Epithelial cell of proximal tubule (primary cell): Measurements from ENCODE around the gene NUP88. TPM values are rescaled to one million over a fixed set of nuclear protein-coding genes. Genes with fewer than 3 reads are reported as not detected.

Experiments used
- DNase-seq: peaks from one replicate; pipeline ENCODE4 v3.0.0-alpha.2; 2011; ENCODE audit warnings: low read depth
- H3K4me3 ChIP-seq: 2 replicates; pipeline ENCODE4 v1.5.1; 2011; ENCODE audit warnings: low read depth, mild to moderate bottlenecking, low read length
- total RNA-seq: library from RNA; depleted of rRNA; stranded (reverse); fragments of >200 nt; gene quantifications from 2 replicates; pipeline ENCODE4 v1.2.3, GENCODE V29; 2015
- TF ChIP-seq, protein P1 (sequence below): conservative IDR thresholded peaks from 2 replicates; pipeline ENCODE4 v1.5.1; 2012; ENCODE audit warnings: low read depth, mild to moderate bottlenecking, low read length

Gene NUP88
- total RNA-seq, result 108 and 166 TPM in 2 replicates

GRCh38 chr17:5419356-5419958, at the start of gene NUP88:
Gene NUP88, minus strand, starts transcription at chr17:5419662. Its CDS starts 12 bp downstream, at chr17:5419650.
- DNase-seq, result peak; percentile 74
- peak within 1 kb of the TSS; percentile 99 for H3K4me3 ChIP-seq
- TF ChIP-seq, protein P1, sequence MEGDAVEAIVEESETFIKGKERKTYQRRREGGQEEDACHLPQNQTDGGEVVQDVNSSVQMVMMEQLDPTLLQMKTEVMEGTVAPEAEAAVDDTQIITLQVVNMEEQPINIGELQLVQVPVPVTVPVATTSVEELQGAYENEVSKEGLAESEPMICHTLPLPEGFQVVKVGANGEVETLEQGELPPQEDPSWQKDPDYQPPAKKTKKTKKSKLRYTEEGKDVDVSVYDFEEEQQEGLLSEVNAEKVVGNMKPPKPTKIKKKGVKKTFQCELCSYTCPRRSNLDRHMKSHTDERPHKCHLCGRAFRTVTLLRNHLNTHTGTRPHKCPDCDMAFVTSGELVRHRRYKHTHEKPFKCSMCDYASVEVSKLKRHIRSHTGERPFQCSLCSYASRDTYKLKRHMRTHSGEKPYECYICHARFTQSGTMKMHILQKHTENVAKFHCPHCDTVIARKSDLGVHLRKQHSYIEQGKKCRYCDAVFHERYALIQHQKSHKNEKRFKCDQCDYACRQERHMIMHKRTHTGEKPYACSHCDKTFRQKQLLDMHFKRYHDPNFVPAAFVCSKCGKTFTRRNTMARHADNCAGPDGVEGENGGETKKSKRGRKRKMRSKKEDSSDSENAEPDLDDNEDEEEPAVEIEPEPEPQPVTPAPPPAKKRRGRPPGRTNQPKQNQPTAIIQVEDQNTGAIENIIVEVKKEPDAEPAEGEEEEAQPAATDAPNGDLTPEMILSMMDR, result no peak

- TF ChIP-seq, protein P1, result no peak
- peak; percentile 2 for DNase-seq
- peak overlapping the region; percentile 85 for H3K4me3 ChIP-seq
Observed at GRCh38 chr17:5468075-5468473, 48.6 kb upstream of the NUP88 start.

DNA sequence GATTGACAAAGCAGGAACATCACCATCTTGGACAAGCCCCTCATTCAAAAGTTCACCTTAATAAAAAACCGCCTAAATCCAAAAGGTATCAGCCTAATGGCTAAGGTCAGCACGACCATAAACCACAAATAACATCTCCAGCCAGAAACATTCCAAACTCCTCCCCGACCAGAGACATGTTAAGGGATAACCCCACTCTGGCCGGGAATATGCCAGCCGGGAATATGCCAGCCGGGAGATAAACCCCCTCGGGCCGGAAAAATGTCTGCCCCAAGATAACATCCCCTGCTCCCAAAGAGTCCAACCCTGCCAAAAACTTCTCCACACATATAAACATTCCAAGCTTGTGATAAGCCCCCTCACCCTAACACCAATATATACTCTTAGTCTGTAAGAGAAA, 48.0 kb upstream of the NUP88 start:
- TF ChIP-seq, protein P1, result no peak
- DNase-seq, result no peak
- H3K4me3 ChIP-seq, result peak overlapping the region; percentile 85

GRCh38 chr17:5466295-5466694, 46.8 kb upstream of the NUP88 start:
- no peak for DNase-seq
- no peak overlapping the region for H3K4me3 ChIP-seq
- TF ChIP-seq, protein P1, result no peak

- no peak overlapping the region for H3K4me3 ChIP-seq
- no peak for DNase-seq
- TF ChIP-seq, protein P1, result no peak
Observed at GRCh38 chr17:5464717-5465507, 45.5 kb upstream of the NUP88 start.

DNA sequence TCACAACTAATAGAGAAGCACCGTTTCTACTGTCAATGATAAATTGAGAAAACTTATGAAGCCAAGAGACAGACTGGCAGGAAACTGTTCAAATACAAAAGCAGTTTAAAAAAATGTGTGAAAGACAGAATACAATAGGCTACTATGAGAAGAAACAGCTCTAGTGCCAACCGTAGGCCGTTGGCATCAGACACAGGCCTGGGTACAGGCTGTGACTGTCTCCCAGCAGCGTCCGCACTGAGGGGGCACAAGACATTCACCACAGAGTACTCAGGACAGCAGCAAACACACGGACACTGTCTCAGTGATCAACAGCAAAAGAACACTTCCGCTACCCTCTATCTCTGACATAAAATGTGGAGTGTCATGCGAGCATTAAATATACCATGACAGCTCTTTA, 27.3 kb upstream of the NUP88 start:
- TF ChIP-seq, protein P1, result no peak

More for the DNA sequence above, 27.3 kb upstream of the NUP88 start:
- DNase-seq, result no peak
- H3K4me3 ChIP-seq, result no peak overlapping the region
